Small intestine (tissue), 7 donors: ENCODE data around the gene CYSRT1. TPM values are rescaled to one million over a fixed set of nuclear protein-coding genes. Genes with fewer than 3 reads are reported as not detected.
A peak's percentile ranks its signal among the peaks of the same experiment; 100 is the strongest.

Source experiments
- DNase-seq, 2 donors: peaks; one replicate each; pipeline versions ENCODE4 v3.0.0 to v3.0.0-alpha.2; 2013
- FAIRE-seq: peaks from 2 replicates; lab custom pipeline; 2012; peaks lifted over from hg19 to GRCh38; lab: Jason Lieb, UNC
- H3K27ac ChIP-seq, 3 donors: one replicate each; pipeline ENCODE4 v1.5.1; 2013; ENCODE audit warnings: low read length in 2 of 3, mild to moderate bottlenecking in 2 of 3, control low read depth in 1 of 3, inconsistent platforms in 1 of 3, low read depth in 1 of 3, moderate library complexity in 1 of 3
- H3K27me3 ChIP-seq, 3 donors: one replicate each; pipeline ENCODE4 v1.6.1; 2013; ENCODE audit warnings: low read length in 3 of 3, inconsistent platforms in 1 of 3; ENCODE audit not compliant: control insufficient read depth in 3 of 3, insufficient read depth in 3 of 3
- H3K36me3 ChIP-seq, 3 donors: one replicate each; pipeline ENCODE4 v1.6.1; 2013; ENCODE audit warnings: low read length in 3 of 3, inconsistent platforms in 1 of 3, low read depth in 1 of 3, mild to moderate bottlenecking in 1 of 3, moderate library complexity in 1 of 3; ENCODE audit not compliant: control insufficient read depth in 3 of 3, insufficient read depth in 2 of 3
- H3K4me1 ChIP-seq, 3 donors: one replicate each; pipeline ENCODE4 v1.6.1; 2013; ENCODE audit warnings: low read length in 2 of 3, inconsistent platforms in 1 of 3, low read depth in 1 of 3, mild to moderate bottlenecking in 1 of 3, moderate library complexity in 1 of 3; ENCODE audit not compliant: control insufficient read depth in 3 of 3, insufficient read depth in 2 of 3
- H3K4me3 ChIP-seq, 3 donors: one replicate each; pipeline ENCODE4 v1.5.1; 2013; ENCODE audit warnings: low read length in 3 of 3, control low read depth in 1 of 3, inconsistent platforms in 1 of 3, low read depth in 1 of 3, mild to moderate bottlenecking in 1 of 3, moderate library complexity in 1 of 3
- H3K9me3 ChIP-seq, 2 donors: one replicate each; pipeline ENCODE4 v1.6.1; 2013; ENCODE audit warnings: low read depth in 1 of 2, low read length in 1 of 2; ENCODE audit not compliant: control insufficient read depth in 2 of 2, insufficient read depth in 1 of 2
- WGBS, 3 donors: extraction: QIAGEN DNeasy Blood & Tissue Kit; methylation state at CpG; one replicate each; pipeline ENCODE4 v1.1.7; 2013; 5-methylcytosine and 5-hydroxymethylcytosine counted together
- polyA plus RNA-seq, 4 donors: library from polyadenylated mRNA; stranded (reverse) in 3 of 4; unstranded in 1 of 4; fragments of 200-250 nt in 3 of 4; fragments of 120-200 nt in 1 of 4; gene quantifications; one replicate each; pipeline versions ENCODE4 v1.2.1 to v1.2.3, GENCODE V29; 2013
- donor health status: healthy with polysubstance abuse.
- donor health status: control.
- donor health status: control.
- donor health status: Bipolar disorder and iron deficiency.
- donor health status: healthy.

Gene CYSRT1
- polyA plus RNA-seq, 4 donors: 0.57 to 70.0 (median 1.5) TPM

- peaks cover 6 to 85% (median 6%) of the 10 kb centered on the region in 3 donors for H3K36me3 ChIP-seq
- WGBS, 3 donors: 0 to 1% (median 1%) methylated on average over 30 to 31 of the region's 31 CpGs
- H3K27me3 ChIP-seq: no peaks in the 10 kb centered on the region
- H3K27ac ChIP-seq: peak overlapping the region; percentile 73 to 96 (median 96)
- peaks cover 3 to 35% (median 19%) of the 10 kb centered on the region in 3 donors for H3K4me1 ChIP-seq
- H3K9me3 ChIP-seq: no peaks in the 10 kb centered on the region
- DNase-seq: no peak
- no peak for FAIRE-seq
- H3K4me3 ChIP-seq: peak overlapping the region; percentile 84 to 100 (median 89)
Observed at GRCh38 chr9:137188086-137188489, 36.9 kb upstream of the CYSRT1 start.

- no peak for FAIRE-seq
- 0% methylated on average over 77 to 98 of the region's 98 CpGs for WGBS, 3 donors
Observed at GRCh38 chr9:137188490-137189296, 36.3 kb upstream of the CYSRT1 start, which contains the start of the genes ANAPC2 and SSNA1. Gene ANAPC2 (minus strand): TSS chr9:137188560. CDS start chr9:137188532, 28 bp downstream. Gene SSNA1 (plus strand): TSS chr9:137188676. CDS start chr9:137188727, 51 bp downstream.

GRCh38 chr9:137189297-137190295 lies 35.4 kb upstream of the CYSRT1 start:
- H3K4me3 ChIP-seq: peak overlapping the region; percentile 84 to 100 (median 89)
- 14 to 32% (median 25%) methylated on average over 23 of the region's 23 CpGs for WGBS, 3 donors
- no peak for DNase-seq
- H3K27ac ChIP-seq: peak overlapping the region; percentile 78 to 96 (median 96)
- no peaks in the 10 kb centered on the region for H3K27me3 ChIP-seq
- H3K36me3 ChIP-seq: peaks cover 0 to 85% (median 0%) of the 10 kb centered on the region in 3 donors
- no peaks in the 10 kb centered on the region for H3K9me3 ChIP-seq
- peaks cover 3 to 35% (median 19%) of the 10 kb centered on the region in 3 donors for H3K4me1 ChIP-seq
- FAIRE-seq: no peak

More at GRCh38 chr9:137188490-137189296, 36.3 kb upstream of the CYSRT1 start, which contains the start of the genes ANAPC2 and SSNA1:
- Histone ChIP-seq H3K9me3 (no peaks in the 10 kb centered on the region), H3K4me1 (peaks cover 3 to 35% (median 19%) of the 10 kb centered on the region in 3 donors), H3K4me3 (peak within 1 kb of the TSS; percentile 84 to 100 (median 89)), H3K27ac (peak within 1 kb of the TSS; percentile 78 to 96 (median 96)), H3K27me3 (no peaks in the 10 kb centered on the region), H3K36me3 (peaks cover 3 to 85% (median 6%) of the 10 kb centered on the region in 3 donors)
- DNase-seq: peak; percentile 92 to 99

- WGBS, 3 donors: 33 to 68% (median 60%) methylated on average over 7 to 9 of the region's 9 CpGs
- FAIRE-seq (no peak), DNase-seq (peak in 1 of 2 donors; percentile 53)
- peak overlapping the region in 2 of 3 donors; percentile 89 to 100 for H3K4me3 ChIP-seq
- peaks cover 3 to 43% (median 19%) of the 10 kb centered on the region in 3 donors for H3K4me1 ChIP-seq
- H3K36me3 ChIP-seq: peaks cover 0 to 85% (median 0%) of the 10 kb centered on the region in 3 donors
- no peaks in the 10 kb centered on the region for H3K9me3 ChIP-seq
- no peaks in the 10 kb centered on the region for H3K27me3 ChIP-seq
- H3K27ac ChIP-seq: peak overlapping the region in 1 of 3 donors; percentile 96
Observed at GRCh38 chr9:137190315-137190856, 34.6 kb upstream of the CYSRT1 start.

GRCh38 chr9:137191245-137191644 lies 33.7 kb upstream of the CYSRT1 start:
- peaks cover 0 to 82% (median 0%) of the 10 kb centered on the region in 3 donors for H3K36me3 ChIP-seq
- no peak for FAIRE-seq
- no peak overlapping the region for H3K27ac ChIP-seq
- no peak for DNase-seq
- no peaks in the 10 kb centered on the region for H3K27me3 ChIP-seq
- no peaks in the 10 kb centered on the region for H3K9me3 ChIP-seq
- H3K4me1 ChIP-seq: peaks cover 3 to 48% (median 19%) of the 10 kb centered on the region in 3 donors
- no peak overlapping the region for H3K4me3 ChIP-seq
- 74 to 76% (median 74%) methylated on average over 3 of the region's 3 CpGs for WGBS, 3 donors

GRCh38 chr9:137191691-137192447 lies 33.1 kb upstream of the CYSRT1 start:
- FAIRE-seq (no peak), DNase-seq (no peak)
- 82 to 85% (median 82%) methylated on average over 19 to 22 of the region's 22 CpGs for whole genome bisulfite sequencing, 3 donors

GRCh38 chr9:137192448-137192780 lies 32.6 kb upstream of the CYSRT1 start:
- no peak for DNase-seq
- H3K4me3 ChIP-seq: no peak overlapping the region
- no peak for FAIRE-seq
- no peak overlapping the region for H3K27ac ChIP-seq
- H3K9me3 ChIP-seq: no peaks in the 10 kb centered on the region
- no peaks in the 10 kb centered on the region for H3K27me3 ChIP-seq
- 68 to 79% (median 75%) methylated on average over 10 of the region's 10 CpGs for WGBS, 3 donors
- peaks cover 3 to 48% (median 10%) of the 10 kb centered on the region in 3 donors for H3K4me1 ChIP-seq
- H3K36me3 ChIP-seq: peaks cover 0 to 78% (median 0%) of the 10 kb centered on the region in 3 donors

More at GRCh38 chr9:137191691-137192447, 33.1 kb upstream of the CYSRT1 start:
- Histone ChIP-seq H3K4me1 (peaks cover 3 to 48% (median 16%) of the 10 kb centered on the region in 3 donors), H3K36me3 (peaks cover 0 to 80% (median 0%) of the 10 kb centered on the region in 3 donors), H3K27me3 (no peaks in the 10 kb centered on the region), H3K4me3 (no peak overlapping the region), H3K27ac (no peak overlapping the region), H3K9me3 (no peaks in the 10 kb centered on the region)
